GM21529 (cell line): Measurements from ENCODE around the gene NRN1.
"Not testable (repeated sequence)": the region's sequence is repeated elsewhere in the genome, so short reads cannot be mapped to it uniquely, and the experiment has no call there.

ENCODE experiments used
- ATAC-seq: cut with Tn5 transposase; IDR thresholded peaks from one replicate; pipeline ENCODE4 v1.9.1; 2021; ENCODE audit not compliant: unreplicated experiment

The NRN1 gene

DNA sequence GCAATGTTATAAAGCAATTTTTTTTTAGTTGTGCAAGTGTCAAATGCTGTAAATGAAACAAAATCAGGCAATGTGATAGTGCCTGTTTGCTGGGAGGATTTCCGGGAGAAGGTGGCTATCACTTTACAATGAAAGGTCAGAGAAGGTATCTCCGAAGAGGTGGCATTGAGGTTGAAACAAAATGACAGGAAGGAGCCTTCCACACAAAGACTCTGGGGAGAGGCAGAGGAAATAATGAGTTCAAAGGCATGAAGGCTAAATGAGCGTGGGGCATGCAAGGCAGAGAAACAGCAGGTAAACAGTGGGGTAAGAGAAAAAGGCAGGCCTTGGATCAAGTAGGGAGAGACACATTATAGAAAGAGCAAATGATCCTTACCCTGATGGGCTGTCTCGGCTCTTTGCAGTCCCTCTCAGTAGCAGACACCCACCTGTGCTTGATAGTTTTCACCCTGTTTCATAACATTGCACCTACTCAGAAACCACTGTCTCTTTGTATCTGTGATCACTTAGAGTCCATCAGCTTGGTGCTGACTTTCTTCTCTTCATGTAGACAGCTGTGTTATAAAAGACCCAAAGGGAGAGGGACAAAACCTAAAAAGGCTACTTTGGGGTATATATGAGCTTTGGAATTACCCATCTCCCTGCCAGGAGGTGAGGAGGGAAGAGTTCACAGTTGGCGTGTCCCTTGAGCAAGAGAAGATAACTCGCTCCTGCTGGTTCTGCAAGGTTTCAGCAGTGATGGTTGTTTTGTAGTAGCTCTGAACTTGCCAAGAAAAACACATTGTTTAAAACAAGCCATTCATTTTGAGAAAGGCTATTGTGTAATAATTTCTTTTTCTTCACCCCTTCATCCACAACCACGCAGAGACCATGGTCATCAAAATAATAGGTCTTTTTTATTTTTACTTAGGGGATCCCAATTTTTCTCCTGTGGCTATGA is 22.3 kb downstream of the NRN1 start:
- no peak for ATAC-seq

GRCh38 chr6:5981126-5982026 is 25.3 kb downstream of the NRN1 start:
- no peak for ATAC-seq

DNA sequence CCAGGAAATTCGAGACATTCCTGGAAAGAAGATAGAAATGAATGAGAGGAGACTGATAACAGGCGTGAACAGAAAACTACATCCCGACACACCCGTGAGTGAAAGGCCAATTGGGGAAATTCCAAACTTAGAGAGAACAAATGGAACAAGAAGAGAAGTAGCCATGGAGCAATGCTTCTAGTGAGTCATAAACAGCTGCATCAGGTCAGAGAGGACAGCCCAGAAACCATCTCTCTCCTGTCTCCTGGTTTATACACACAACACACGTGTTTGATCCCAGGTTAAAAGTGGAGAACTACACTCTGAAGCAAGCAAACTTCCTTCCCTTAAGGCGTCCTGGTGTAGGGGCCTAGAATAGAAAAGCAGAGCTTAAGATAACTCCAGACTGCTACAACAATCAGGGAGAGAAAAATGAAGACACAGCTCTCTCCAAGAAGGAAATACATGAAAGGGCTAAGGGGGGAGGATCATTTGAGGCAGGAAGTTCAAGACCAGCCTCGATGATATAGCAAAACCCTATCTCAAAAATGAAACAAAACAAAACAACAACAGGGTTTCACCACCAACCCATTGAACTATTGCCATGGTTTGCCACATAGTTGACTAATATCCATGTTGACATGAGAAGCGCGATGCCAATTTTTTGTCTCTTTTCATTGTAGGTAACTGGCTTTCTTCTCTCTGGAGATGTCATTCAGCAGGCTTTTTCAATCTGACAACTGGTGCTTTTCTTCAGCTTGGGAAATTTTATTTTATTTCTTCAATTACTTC is 26.9 kb downstream of the NRN1 start:
- no peak for ATAC-seq

GRCh38 chr6:5976811-5977210 is 29.9 kb downstream of the NRN1 start:
- ATAC-seq = no peak

GRCh38 chr6:5968817-5969734 is 37.6 kb downstream of the NRN1 start:
- ATAC-seq = no peak

DNA sequence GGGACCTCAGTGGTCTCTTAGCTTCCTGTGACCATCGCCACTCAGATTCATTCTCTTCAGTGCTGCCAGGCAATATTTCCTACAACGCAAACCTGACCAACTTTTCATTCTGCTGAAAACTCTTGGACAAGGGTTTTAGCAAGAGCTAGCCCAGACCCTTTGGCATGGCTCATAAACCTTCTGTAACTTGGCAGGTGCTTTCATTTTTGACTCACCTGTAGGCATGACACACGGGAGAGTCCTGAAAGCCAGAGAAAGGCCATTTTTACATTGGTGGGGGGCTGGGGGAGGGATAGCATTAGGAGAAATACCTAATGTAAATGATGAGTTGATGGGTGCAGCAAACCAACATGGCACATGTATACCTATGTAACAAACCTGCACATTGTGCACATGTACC is 38.7 kb downstream of the NRN1 start:
- not testable (repeated sequence) for ATAC-seq

DNA sequence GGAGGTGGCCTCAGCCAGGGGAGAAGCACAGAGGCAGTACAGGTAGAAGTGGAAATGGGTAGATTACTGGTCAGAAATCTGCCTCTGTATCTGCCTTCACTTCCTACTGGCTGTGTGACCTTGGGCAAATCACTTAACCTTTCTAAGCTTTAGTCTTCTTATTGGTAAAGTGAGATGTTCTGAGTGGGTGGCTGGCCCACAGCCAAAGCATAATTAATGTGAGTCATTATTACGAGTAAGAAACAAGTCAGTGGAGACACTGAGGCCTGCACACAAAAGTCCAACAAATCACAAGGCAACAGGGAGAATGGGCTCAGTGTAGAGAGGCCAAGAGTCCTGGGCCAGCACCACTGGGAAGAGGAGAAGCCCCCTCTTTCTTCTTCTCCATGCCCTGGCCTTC is 39.1 kb downstream of the NRN1 start:
- ATAC-seq = no peak

- ATAC-seq = no peak
Measured at GRCh38 chr6:5962794-5963193, 43.9 kb downstream of the NRN1 start.

GRCh38 chr6:5961836-5962235 is 44.9 kb downstream of the NRN1 start:
- ATAC-seq = no peak

- ATAC-seq = no peak
Measured at GRCh38 chr6:5960456-5960855, 46.3 kb downstream of the NRN1 start.

- no peak for ATAC-seq
Measured at GRCh38 chr6:5958921-5959320, 47.8 kb downstream of the NRN1 start.

GRCh38 chr6:5956939-5957338 is 49.8 kb downstream of the NRN1 start:
- no peak for ATAC-seq

DNA sequence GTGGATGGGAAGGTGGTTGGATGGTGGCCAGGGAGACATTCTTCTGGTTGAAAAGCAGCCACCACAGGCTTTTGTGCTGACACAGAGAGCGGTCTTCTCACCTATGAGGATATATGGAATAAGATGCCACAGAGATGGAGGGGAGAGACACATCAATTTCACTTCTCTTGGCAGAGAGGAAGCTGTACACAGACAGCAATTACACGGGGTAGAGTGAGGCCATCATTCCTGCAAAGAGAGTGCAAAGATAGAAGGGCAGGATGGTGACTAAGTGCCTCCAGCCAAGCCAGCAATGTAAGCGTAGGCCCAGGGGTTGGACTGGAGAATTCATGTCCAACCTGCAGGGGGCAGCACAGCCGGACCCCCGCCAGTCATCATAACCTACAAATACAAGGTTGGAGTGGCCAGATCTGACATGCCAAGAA is 56.4 kb downstream of the NRN1 start:
- no peak for ATAC-seq
